SU-DHL-6 (cell line): ENCODE data around the gene CASK.

Experiments used
- H2AFZ ChIP-seq: fragments of 200-600 bp; sonication (generic); 2 replicates; pipeline ENCODE4 v1.6.1; 2014; ENCODE audit warnings: low read depth, mild to moderate bottlenecking, moderate library complexity, mixed read lengths, antibody characterized with exemption, low read length; ENCODE audit not compliant: severe bottlenecking
- H3F3A ChIP-seq: fragments of 200-600 bp; shearing (Covaris generic); 2 replicates; pipeline ENCODE4 v1.6.0; 2016; ENCODE audit warnings: antibody characterized with exemption, mild to moderate bottlenecking; ENCODE audit not compliant: insufficient read depth
- H3K27ac ChIP-seq: fragments of 200-600 bp; sonication (generic); 2 replicates; pipeline ENCODE4 v1.5.1; 2016; ENCODE audit warnings: low read depth, mild to moderate bottlenecking, low read length, moderate library complexity, mixed read lengths
- H3K27me3 ChIP-seq: fragments of 200-600 bp; sonication (generic), shearing (Covaris generic); 2 replicates; pipeline ENCODE4 v1.6.0; 2014; ENCODE audit warnings: mild to moderate bottlenecking, low read length
- H3K36me3 ChIP-seq: fragments of 200-600 bp; sonication (generic); 2 replicates; pipeline ENCODE4 v1.6.1; 2014; ENCODE audit warnings: mild to moderate bottlenecking, low read length, mixed read lengths
- H3K4me2 ChIP-seq: fragments of 300-600, 200-600 bp; shearing (Covaris generic), sonication (generic); 2 replicates; pipeline ENCODE4 v1.6.0; 2014; ENCODE audit warnings: low read length, low read depth, mild to moderate bottlenecking; ENCODE audit not compliant: poor library complexity, severe bottlenecking
- H3K4me3 ChIP-seq: fragments of 200-600 bp; sonication (generic); 2 replicates; pipeline ENCODE4 v1.5.1; 2014; ENCODE audit warnings: antibody characterized with exemption, low read length, mild to moderate bottlenecking, mixed read lengths; ENCODE audit not compliant: insufficient read depth, poor library complexity, severe bottlenecking
- H3K79me2 ChIP-seq: fragments of 200-600 bp; sonication (generic); 2 replicates; pipeline ENCODE4 v1.6.1; 2014; ENCODE audit warnings: mild to moderate bottlenecking, low read length, moderate library complexity; ENCODE audit not compliant: insufficient read depth
- H3K9ac ChIP-seq: fragments of 200-600 bp; sonication (generic); 2 replicates; pipeline ENCODE4 v1.7.0; 2014; ENCODE audit warnings: mild to moderate bottlenecking, low read length
- H3K9me2 ChIP-seq: fragments of 200-600 bp; sonication (generic); replicated peaks from 2 replicates; pipeline ENCODE4 v1.6.1; 2014; ENCODE audit warnings: low read length; ENCODE audit not compliant: insufficient read depth
- H3K9me3 ChIP-seq: fragments of 200-600 bp; sonication (generic); 2 replicates; pipeline ENCODE4 v1.6.1; 2014; ENCODE audit warnings: low read length, mixed read lengths; ENCODE audit not compliant: insufficient read depth
- H4K20me1 ChIP-seq: fragments of 200-600 bp; sonication (generic); 2 replicates; pipeline ENCODE4 v1.6.1; 2014; ENCODE audit warnings: low read depth, mild to moderate bottlenecking, antibody characterized with exemption, low read length, moderate library complexity, mixed read lengths
- EZH2phosphoT487 ChIP-seq: fragments of 200-600 bp; sonication (generic), shearing (Covaris generic); conservative IDR thresholded peaks from 2 replicates; pipeline ENCODE4 v1.6.1; 2018; ENCODE audit warnings: mild to moderate bottlenecking, antibody characterized with exemption, low read length, moderate library complexity, mixed read lengths
- TF ChIP-seq, protein P1 (sequence below): fragments of 200-600 bp; sonication (generic); IDR thresholded peaks from one replicate; pipeline ENCODE4 v1.5.1; 2017; ENCODE audit warnings: antibody characterized with exemption, mild to moderate bottlenecking, low read length, moderate library complexity; ENCODE audit not compliant: insufficient read depth, poor library complexity, severe bottlenecking

Gene CASK

DNA sequence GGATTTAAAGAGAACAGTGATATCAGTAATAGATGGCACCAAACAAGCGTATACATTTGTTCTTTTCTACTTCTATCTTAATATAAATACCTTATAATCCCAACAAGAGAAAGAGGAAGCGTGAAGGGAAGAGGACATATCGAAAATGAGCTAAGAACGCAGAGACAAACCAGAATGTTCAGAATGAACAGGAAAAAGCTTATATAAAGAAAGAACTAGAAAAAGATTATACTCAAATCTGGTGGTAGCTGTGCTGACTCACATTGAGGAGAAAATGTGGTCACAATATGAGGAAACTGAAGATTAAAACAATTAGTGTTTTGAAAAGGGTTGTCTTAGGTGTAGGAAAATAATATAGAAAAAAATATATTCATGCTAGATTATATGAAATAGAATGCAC, 236.6 kb downstream of the CASK start:
- Histone ChIP-seq H3K36me3 (no peaks in the 10 kb centered on the region), H3K9me2 (no peaks in the 10 kb centered on the region), H3K9ac (no peak overlapping the region), H3K4me3 (no peak overlapping the region), H3K27me3 (no peaks in the 10 kb centered on the region), H4K20me1 (no peaks in the 10 kb centered on the region), H2AFZ (no peak overlapping the region), H3K9me3 (no peaks in the 10 kb centered on the region), H3K4me2 (no peak overlapping the region), H3K27ac (peak overlapping the region; percentile 26; the same call in 1 of the 2 replicates), H3K79me2 (no peaks in the 10 kb centered on the region), H3F3A (0 out of 2 replicates have a peak, but pooled peaks cover 5% of the 10 kb centered on the region)
- TF ChIP-seq, protein P1, sequence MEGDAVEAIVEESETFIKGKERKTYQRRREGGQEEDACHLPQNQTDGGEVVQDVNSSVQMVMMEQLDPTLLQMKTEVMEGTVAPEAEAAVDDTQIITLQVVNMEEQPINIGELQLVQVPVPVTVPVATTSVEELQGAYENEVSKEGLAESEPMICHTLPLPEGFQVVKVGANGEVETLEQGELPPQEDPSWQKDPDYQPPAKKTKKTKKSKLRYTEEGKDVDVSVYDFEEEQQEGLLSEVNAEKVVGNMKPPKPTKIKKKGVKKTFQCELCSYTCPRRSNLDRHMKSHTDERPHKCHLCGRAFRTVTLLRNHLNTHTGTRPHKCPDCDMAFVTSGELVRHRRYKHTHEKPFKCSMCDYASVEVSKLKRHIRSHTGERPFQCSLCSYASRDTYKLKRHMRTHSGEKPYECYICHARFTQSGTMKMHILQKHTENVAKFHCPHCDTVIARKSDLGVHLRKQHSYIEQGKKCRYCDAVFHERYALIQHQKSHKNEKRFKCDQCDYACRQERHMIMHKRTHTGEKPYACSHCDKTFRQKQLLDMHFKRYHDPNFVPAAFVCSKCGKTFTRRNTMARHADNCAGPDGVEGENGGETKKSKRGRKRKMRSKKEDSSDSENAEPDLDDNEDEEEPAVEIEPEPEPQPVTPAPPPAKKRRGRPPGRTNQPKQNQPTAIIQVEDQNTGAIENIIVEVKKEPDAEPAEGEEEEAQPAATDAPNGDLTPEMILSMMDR: no peak
- TF ChIP-seq EZH2phosphoT487: no peak

DNA sequence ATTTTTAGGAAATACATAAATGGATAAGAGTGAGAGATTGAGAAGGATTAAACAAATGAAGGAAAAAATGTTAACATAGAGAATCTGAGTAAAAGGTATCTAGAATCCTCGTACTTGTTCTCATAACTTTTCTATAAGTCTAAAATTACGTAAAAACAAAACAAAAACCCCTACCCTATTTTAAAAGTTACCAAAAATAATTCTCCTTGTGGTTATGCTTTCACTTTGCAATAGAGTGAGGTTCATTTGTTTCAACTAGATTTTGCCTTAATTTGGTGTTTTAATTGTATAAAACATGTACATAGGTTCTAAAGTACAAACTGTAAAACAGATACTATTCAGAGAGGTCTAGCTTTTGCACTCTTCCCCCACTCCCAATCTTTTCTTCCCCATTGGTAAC, 238.4 kb downstream of the CASK start:
- H3K36me3 ChIP-seq: no peaks in the 10 kb centered on the region
- 0 out of 2 replicates have a peak, but pooled peaks cover 5% of the 10 kb centered on the region for H3F3A ChIP-seq
- H3K79me2 ChIP-seq: no peaks in the 10 kb centered on the region
- no peak overlapping the region; the same call in 1 of the 2 replicates for H3K9ac ChIP-seq
- no peak for TF ChIP-seq EZH2phosphoT487
- TF ChIP-seq, protein P1: no peak
- H3K27me3 ChIP-seq: no peaks in the 10 kb centered on the region
- peak overlapping the region; percentile 53 for H3K4me2 ChIP-seq
- H3K4me3 ChIP-seq: peak overlapping the region; percentile 10
- H4K20me1 ChIP-seq: no peaks in the 10 kb centered on the region
- no peaks in the 10 kb centered on the region for H3K9me3 ChIP-seq
- no peaks in the 10 kb centered on the region for H3K9me2 ChIP-seq
- H2AFZ ChIP-seq: no peak overlapping the region
- peak overlapping the region; percentile 51; the same call in 1 of the 2 replicates for H3K27ac ChIP-seq

DNA sequence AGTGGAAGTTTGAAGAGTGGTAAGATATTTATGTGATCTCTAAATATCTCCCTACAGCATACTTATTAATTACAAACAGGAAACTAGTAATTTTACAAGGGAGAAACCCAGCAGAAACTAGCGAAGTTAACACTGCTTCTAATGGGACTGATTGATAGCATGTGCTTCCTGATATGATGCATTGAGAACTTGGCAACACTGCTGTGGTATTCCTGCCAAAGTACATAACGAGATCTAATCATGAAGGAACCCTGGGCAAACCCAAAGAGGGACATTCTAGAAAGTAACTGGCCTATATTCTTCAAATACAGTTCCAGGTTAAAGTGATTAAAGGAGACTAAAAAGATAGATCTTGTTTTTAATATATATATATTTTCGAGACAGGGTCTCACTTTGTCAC, 239.2 kb downstream of the CASK start:
- Histone ChIP-seq H3K9ac (no peak overlapping the region), H3F3A (0 out of 2 replicates have a peak, but pooled peaks cover 5% of the 10 kb centered on the region), H3K36me3 (no peaks in the 10 kb centered on the region), H3K27me3 (no peaks in the 10 kb centered on the region), H3K9me3 (no peaks in the 10 kb centered on the region), H4K20me1 (no peaks in the 10 kb centered on the region), H2AFZ (no peak overlapping the region), H3K4me2 (no peak overlapping the region), H3K27ac (0 out of 2 replicates have a peak overlapping the region, but pooled peaks have one; percentile 23), H3K4me3 (no peak overlapping the region), H3K9me2 (no peaks in the 10 kb centered on the region), H3K79me2 (no peaks in the 10 kb centered on the region)
- TF ChIP-seq, protein P1: no peak
- no peak for TF ChIP-seq EZH2phosphoT487
